Measurements from ENCODE around the gene ACP4.

- no peak for TF ChIP-seq CTCF (IDR thresholded peaks at IDR 0.05)
- no peak for TF ChIP-seq POLR2A (IDR thresholded peaks at IDR 0.05)
Measured at GRCh38 chr19:50804420-50805272, 14.4 kb downstream of the ACP4 start.

All from testis (tissue), 2 donors.